ENCODE results near the gene MRPL45. TPM values are rescaled to one million over a fixed set of nuclear protein-coding genes. Genes with fewer than 3 reads are reported as not detected.
A peak's percentile ranks its signal among the peaks of the same experiment; 100 is the strongest.

Gene MRPL45
- polyA plus RNA-seq, 1 of the 3 experiments (the other 2 are of a cell fraction), result 35.5 TPM

- no peak overlapping the region for H3K27ac ChIP-seq (ENCODE audit: low read depth in 2 of 2, low read length in 1 of 2)
- H3K79me2 ChIP-seq (ENCODE audit: insufficient read depth), result no peaks in the 10 kb centered on the region
- ChIA-PET CTCF (interaction anchor here (0.7 to 23.5 kb wide), 9 partner anchors 9 to 121 kb away, joined by 3 to 303 read pairs (median 4); partner anchors contain the start of genes GPR179 and SOCS7), POLR2A (no interaction called here)
- peaks cover 9 to 21% of the 10 kb centered on the region in 2 experiments for H3K36me3 ChIP-seq (replicated peaks in 1 of 2; ENCODE audit: control insufficient read depth in 1 of 2, insufficient read depth in 2 of 2, low read length in 1 of 2)
- no peaks in the 10 kb centered on the region for H3K9me3 ChIP-seq
- peaks cover 0 to 30% of the 10 kb centered on the region in 2 experiments; a peak in 2 of 4 replicates for H3K4me1 ChIP-seq (ENCODE audit: control insufficient read depth in 1 of 2, insufficient read depth in 2 of 2, low read depth in 1 of 2, low read length in 1 of 2)
- no peak for TF ChIP-seq JUND (IDR thresholded peaks at IDR 0.05)
- peak; percentile 22; the same call in 1 of the 2 replicates for TF ChIP-seq RAD21 (IDR thresholded peaks at IDR 0.05; ENCODE audit: low read length)
- TF ChIP-seq RXRA (IDR thresholded peaks at IDR 0.05; ENCODE audit: borderline replicate concordance, low read depth), result no peak
- no peak for TF ChIP-seq MAX (IDR thresholded peaks at IDR 0.05; ENCODE audit: low read depth)
- TF ChIP-seq TCF12 (IDR thresholded peaks at IDR 0.05), result no peak
- TF ChIP-seq IRF3 (IDR thresholded peaks at IDR 0.05; ENCODE audit: low read depth, low read length), result no peak
- no peak for TF ChIP-seq NRF1 (IDR thresholded peaks at IDR 0.05; ENCODE audit: low read depth, low read length)
- TF ChIP-seq SMC3 (IDR thresholded peaks at IDR 0.05; ENCODE audit: low read depth, low read length), result peak; percentile 30; the same call in 1 of the 2 replicates
- TF ChIP-seq REST (IDR thresholded peaks at IDR 0.05; ENCODE audit: low read depth, low read length), result no peak
- no peak for TF ChIP-seq FOSL2 (IDR thresholded peaks at IDR 0.05; ENCODE audit: borderline replicate concordance, low read depth)
- TF ChIP-seq GATA2 (CRISPR knock-in tag; IDR thresholded peaks at IDR 0.05), result no peak
- no peak for TF ChIP-seq GABPA (IDR thresholded peaks at IDR 0.05; ENCODE audit: low read depth)
- no peak for TF ChIP-seq RCOR1 (IDR thresholded peaks at IDR 0.05; ENCODE audit: low read length)
- no peak for TF ChIP-seq USF2 (IDR thresholded peaks at IDR 0.05; ENCODE audit: borderline replicate concordance, low read depth, low read length)
- no peak for TF ChIP-seq TEAD4 (IDR thresholded peaks at IDR 0.05; ENCODE audit: borderline replicate concordance, insufficient read depth)
- TF ChIP-seq YY1 (IDR thresholded peaks at IDR 0.05; ENCODE audit: low read depth), result no peak
- TF ChIP-seq CTCF (IDR thresholded peaks at IDR 0.05), result peak; percentile 60
- TF ChIP-seq SIN3A (IDR thresholded peaks at IDR 0.05; ENCODE audit: borderline replicate concordance, low read depth, low read length), result no peak
- no peak overlapping the region for H3K4me3 ChIP-seq (ENCODE audit: low read depth in 2 of 2, low read length in 1 of 2)
- no peak overlapping the region for H3K9ac ChIP-seq
- H3K9me2 ChIP-seq, result no peaks in the 10 kb centered on the region
- no peaks in the 10 kb centered on the region for H3F3A ChIP-seq (replicated peaks; ENCODE audit: insufficient read depth)
- peak; percentile 85 for DNase-seq
- no peaks in the 10 kb centered on the region for H3K27me3 ChIP-seq (ENCODE audit: insufficient read depth)
- H2AFZ ChIP-seq (ENCODE audit: low read depth), result no peak overlapping the region
- 20% methylated on average over 5 of the region's 8 CpGs for WGBS (ENCODE audit: low lambda C conversion rate)
- H3K4me2 ChIP-seq, result no peak overlapping the region
- no peaks in the 10 kb centered on the region for H4K20me1 ChIP-seq (ENCODE audit: insufficient read depth)
Measured at GRCh38 chr17:38322156-38322779, 25.3 kb downstream of the MRPL45 start.

Measured in SK-N-SH (cell line).